Sciatic nerve (tissue), 2 donors: Measurements from ENCODE around the gene HDGFL3. TPM values are rescaled to one million over a fixed set of nuclear protein-coding genes. Genes with fewer than 3 reads are reported as not detected.
"Not testable (repeated sequence)": the region's sequence is repeated elsewhere in the genome, so short reads cannot be mapped to it uniquely, and the experiment has no call there.

Experiments used
- ATAC-seq: fragments of 200-7000 bp; cut with Tn5 transposase; one replicate; pipeline ENCODE4 v1.9.1; 2020; ENCODE audit warnings: mild to moderate bottlenecking, moderate library complexity
- DNase-seq: peaks from one replicate; pipeline ENCODE4 v3.0.0-alpha.2; 2020; ENCODE audit warnings: low spot score
- intact Hi-C: fragments of 100-400 bp; cut with DNase I; formaldehyde crosslinking; loops from one replicate; pipeline ENCODE4 v1.14.2; 2022
- total RNA-seq: library from RNA; stranded (reverse); fragmentation: NEBNext Ultra II Directional; extraction: Animal tissue kit (Norgen Biotek cat#: 25700); gene quantifications from one replicate; pipeline ENCODE4 v1.2.1, GENCODE V29; 2021
- donor health status: DM: no; HTN: no; CAD: no.
- donor health status: DM: no; HTN: no; CAD: no.

Gene HDGFL3
- total RNA-seq = 53.8 TPM

DNA sequence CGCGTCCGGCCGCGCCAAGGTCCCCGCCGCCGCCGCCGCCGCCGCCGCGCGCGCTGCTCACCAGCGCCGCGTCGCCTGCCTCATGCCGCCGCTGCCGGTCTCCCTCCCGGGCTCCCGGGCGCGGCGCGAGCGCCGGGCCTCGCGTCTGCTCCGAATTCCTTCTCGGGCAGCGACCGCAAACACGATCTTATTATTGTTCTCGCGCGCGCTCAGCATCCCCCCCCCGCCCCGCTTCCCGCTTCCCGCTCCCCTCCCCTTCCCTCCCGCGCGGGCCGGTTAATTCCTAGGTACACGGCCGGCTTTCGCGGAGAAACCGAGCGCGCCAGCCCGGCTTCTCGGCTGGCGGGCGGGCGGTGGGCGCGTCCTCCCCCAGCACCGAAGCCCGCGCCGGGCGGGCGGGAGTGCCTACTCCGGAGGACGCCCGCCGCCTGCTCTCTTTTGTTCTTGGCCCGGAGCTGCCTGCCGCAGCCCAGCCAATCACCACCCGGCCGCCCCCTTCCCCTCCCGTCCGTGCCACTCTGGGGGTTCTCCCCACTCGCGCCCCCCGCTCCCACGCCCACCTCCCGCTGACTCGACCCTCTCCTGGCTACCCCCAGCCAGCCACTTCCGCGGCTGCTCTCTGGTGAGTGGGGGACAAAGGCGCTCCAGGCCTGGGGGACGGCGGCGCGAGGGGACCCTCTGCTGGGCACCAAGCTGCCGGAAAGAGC lies at the start of gene HDGFL3:
TSS of gene HDGFL3 (minus strand) at position 164 of the 707 bp plus-strand sequence. CDS start 409 bp downstream, outside the sequence.
- DNase-seq = peak; percentile 82
- ATAC-seq = peak; percentile 57
- intact Hi-C loops = no loop called here

- intact Hi-C loops = no loop called here
- DNase-seq = no peak
- no peak for ATAC-seq
Observed at GRCh38 chr15:83250781-83251180, 43.2 kb upstream of the HDGFL3 start.

GRCh38 chr15:83249030-83249343 lies 41.4 kb upstream of the HDGFL3 start:
- no peak for ATAC-seq
- intact Hi-C loops = no loop called here

GRCh38 chr15:83248151-83249029 lies 40.8 kb upstream of the HDGFL3 start:
- ATAC-seq (peak; percentile 68), DNase-seq (no peak)
- intact Hi-C loops = no loop called here

More at GRCh38 chr15:83249030-83249343, 41.4 kb upstream of the HDGFL3 start:
- DNase-seq = no peak

DNA sequence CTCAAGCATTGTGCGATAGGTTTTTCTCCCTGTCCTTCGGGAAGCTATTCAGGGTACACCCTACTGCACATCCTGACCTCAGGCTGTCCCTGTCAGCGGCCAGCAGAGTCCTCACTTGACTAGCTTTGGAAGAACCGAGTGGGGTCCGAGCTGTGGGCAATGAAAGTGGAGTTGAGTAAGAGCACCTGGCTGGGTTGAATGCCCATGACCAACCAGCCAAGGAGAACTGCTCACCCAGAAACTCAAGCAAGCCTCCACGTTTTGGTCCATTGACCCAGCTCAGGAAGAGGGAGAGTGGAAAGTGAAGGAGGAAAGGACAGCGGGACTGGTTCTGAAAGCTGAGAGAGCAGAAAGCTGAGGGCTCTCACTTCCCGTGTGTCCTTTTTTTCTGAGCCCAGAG lies 36.0 kb upstream of the HDGFL3 start:
- intact Hi-C loops = no loop called here
- DNase-seq (no peak), ATAC-seq (no peak)

- no peak for ATAC-seq
- intact Hi-C loops = no loop called here
- DNase-seq = no peak
Observed at GRCh38 chr15:83230242-83230641, 22.6 kb upstream of the HDGFL3 start.

GRCh38 chr15:83225449-83225848 lies 17.8 kb upstream of the HDGFL3 start:
- intact Hi-C loops = no loop called here
- no peak for DNase-seq
- no peak for ATAC-seq

DNA sequence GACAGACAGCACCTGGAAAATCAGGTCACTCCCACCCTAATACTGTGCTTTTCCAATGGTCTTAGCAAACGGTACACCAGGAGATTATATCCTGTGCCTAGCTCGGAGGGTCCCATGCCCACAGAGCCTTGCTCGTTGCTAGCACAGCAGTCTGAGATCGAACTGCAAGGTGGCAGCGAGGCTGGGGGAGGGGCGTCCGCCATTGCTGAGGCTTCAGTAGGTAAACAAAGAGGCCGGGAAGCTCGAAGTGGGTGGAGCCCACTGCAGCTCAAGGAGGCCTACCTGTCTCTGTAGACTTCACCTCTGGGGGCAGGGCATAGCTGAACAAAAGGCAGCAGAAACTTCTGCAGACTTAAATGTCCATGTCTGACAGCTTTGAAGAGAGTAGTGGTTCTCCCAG lies 14.2 kb upstream of the HDGFL3 start:
- intact Hi-C loops, ATAC-seq, DNase-seq: not testable (repeated sequence)

DNA sequence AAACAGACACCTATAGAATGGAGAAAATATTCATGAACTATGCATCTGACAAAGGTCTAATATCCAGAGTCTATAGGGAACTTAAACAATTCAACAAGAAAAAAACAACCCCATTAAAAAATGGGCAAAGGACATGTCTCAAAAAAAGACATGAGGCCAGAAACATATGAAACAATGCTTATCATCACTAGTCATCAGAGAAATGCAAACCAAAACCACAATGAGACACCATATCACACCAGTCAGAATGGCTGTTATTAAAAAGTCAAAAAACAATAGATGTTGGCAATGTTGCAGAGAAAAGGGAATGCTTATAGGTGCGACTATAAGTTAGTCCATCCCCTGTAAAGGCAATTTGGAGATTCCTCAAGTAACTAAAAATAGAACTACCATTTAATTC lies 11.4 kb upstream of the HDGFL3 start:
- DNase-seq = no peak
- intact Hi-C loops = no loop called here
- no peak for ATAC-seq

- intact Hi-C loops = no loop called here
- no peak for ATAC-seq
- no peak for DNase-seq
Observed at GRCh38 chr15:83215306-83215705, 7.7 kb upstream of the HDGFL3 start.

- ATAC-seq (no peak), DNase-seq (no peak)
- intact Hi-C loops = no loop called here
Observed at GRCh38 chr15:83210619-83211018, 3.0 kb upstream of the HDGFL3 start.

DNA sequence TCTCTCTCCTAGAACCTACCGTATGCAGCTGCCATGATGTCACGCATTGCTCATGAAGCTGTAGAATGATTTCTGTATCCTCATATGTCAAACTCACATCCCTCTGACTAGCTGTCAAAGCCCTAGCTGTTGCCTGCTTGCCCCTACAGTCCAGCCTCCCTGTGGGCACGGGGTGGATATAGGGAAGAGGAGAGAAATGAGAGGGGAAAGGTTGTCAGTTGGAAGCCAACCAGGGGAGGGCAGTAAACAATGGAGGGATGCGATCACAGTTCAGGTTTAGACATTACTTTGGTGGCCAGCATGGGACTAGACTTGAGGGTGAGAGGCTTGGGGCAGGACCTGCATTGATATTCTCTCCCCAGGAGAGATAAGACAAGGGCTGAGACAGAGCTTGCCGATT lies 1.7 kb upstream of the HDGFL3 start:
- intact Hi-C loops = no loop called here
- DNase-seq = no peak
- ATAC-seq = no peak

DNA sequence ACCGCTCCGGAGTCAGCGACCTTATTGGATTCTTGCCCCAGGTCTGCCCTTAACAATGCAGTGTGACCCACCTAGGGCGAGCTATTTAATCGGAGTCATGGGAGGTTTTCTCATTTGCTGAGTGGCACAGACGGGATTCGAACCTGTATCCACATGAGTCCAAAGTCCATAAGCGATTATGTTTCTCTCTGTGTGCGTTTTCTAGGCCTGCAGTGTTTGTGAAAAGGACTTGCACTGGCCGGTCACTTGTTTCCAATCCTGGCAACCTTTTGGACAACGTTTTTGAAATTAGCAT lies 691 bp upstream of the HDGFL3 start:
- intact Hi-C loops = no loop called here
- DNase-seq (no peak), ATAC-seq (no peak)

DNA sequence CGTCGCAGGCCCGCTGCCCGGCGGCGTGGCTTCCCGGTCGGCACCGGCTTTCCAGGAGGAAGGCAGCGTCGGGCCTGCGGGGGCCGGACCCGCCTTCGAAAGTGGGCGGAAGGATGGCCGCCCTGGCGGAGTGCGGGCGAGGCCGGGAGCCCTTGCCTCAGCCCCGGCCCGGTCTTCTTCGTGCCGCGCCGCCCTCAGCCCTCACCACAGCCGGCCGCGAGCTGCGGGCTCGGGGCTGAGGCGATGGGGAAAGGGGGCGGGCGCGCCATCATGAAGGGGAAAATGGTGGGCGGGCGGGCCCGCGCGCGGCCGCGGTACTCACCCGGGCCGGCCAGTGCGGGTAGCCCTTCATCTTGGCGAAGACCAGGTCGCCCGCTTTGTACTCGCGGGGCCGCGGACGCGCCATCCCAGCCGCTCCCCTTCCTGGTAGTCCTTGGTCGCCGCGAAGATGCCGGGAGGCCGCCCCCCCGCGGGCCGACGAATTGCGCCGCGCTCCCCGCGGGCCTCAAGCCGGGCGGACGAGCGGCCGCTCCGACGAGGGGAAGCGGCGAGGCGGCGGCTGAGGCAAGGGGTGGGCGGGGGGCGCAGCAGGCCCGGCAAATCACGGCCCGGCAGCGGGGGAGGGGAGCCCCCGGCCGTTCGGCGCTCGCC lies 489 bp downstream of the HDGFL3 start:
- ATAC-seq (peak; percentile 41), DNase-seq (peak; percentile 66)
- intact Hi-C loops = no loop called here

DNA sequence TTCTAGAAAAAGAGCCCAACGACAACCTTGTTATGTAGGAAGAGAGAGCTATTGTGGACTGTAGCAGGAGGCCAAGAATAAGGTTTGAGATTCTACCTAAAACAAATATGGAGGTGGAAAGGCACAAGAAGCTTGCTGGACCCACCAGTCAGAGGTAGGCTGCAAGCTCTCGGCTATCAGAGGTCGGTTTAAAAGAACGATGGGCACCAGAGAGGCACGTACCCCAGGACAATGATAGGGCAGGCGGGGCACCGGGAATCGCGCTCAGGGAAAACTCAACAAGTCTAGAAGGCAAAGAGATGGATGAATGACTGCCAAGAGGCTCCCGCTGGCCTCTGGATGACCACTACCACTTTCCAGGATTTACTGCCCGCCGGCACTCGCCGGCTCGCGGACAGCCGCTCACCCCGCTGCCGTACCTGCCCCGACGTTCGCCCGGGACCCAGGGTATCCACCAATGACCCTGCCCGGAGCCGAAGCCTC lies 1.1 kb downstream of the HDGFL3 start:
- intact Hi-C loops = no loop called here
- ATAC-seq (no peak), DNase-seq (no peak)

DNA sequence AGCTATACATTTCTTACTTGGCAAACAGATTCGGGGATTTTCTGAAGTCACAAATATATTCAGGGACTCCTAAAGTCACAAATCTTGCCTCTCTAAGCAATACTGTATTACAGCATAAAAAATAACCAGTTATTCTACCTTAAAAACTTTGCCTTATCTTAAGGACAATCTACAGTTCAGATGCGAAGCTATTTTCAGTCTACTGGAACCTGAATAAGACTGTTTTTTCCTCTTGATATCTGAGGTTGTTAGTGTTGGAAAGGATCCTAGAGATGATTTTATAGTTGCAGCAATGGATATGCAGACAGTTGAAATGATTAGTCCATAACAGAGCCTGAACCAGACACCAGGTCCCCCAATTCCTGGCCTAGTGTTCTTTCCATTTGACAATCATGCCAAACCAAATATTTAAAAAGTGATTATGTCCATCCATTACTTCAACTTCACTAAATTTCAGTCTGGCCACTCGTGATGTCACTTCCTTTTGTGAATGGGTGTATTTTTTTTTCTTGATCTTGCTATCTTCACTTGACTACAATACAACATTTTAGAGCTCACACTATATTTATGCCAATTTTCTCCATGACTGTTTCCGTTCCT lies 1.8 kb downstream of the HDGFL3 start:
- intact Hi-C loops = no loop called here
- DNase-seq (no peak), ATAC-seq (peak; percentile 80)

- intact Hi-C loops = no loop called here
- ATAC-seq = no peak
Observed at GRCh38 chr15:83204697-83205096, 2.9 kb downstream of the HDGFL3 start.

DNA sequence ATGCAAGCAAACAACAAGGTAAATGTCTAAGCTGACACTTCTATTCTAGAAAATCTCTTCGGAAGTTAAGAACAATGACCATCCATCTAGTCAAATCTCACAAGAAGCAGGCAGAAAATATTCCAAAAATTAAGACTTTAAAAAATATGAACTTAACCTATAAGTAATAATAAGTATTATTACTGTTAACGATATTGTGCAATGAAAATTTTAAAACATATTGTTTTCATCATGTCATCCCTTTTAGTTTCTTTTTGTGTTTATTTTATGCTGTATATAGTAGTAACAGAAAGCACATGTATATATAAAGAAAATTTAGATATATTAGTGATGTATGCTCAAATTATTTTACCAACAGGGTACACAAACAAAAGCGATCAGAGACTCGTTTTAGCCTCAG lies 4.1 kb downstream of the HDGFL3 start:
- ATAC-seq (no peak), DNase-seq (no peak)
- intact Hi-C loops = no loop called here

More at GRCh38 chr15:83204697-83205096, 2.9 kb downstream of the HDGFL3 start:
- DNase-seq = no peak

- DNase-seq = no peak
- intact Hi-C loops = no loop called here
- no peak for ATAC-seq
Observed at GRCh38 chr15:83200589-83200988, 7.0 kb downstream of the HDGFL3 start.

GRCh38 chr15:83200162-83200561 lies 7.5 kb downstream of the HDGFL3 start:
- ATAC-seq (no peak), DNase-seq (no peak)
- intact Hi-C loops = no loop called here
